Measurements from ENCODE around the gene ALOXE3. TPM values are rescaled to one million over a fixed set of nuclear protein-coding genes. Genes with fewer than 3 reads are reported as not detected.
A peak's percentile ranks its signal among the peaks of the same experiment; 100 is the strongest.

Gene ALOXE3
- total and polyA plus RNA-seq, 5 donors from 2014 or later = 0.15 to 0.51 (median 0.30) TPM; not detected in 1

DNA sequence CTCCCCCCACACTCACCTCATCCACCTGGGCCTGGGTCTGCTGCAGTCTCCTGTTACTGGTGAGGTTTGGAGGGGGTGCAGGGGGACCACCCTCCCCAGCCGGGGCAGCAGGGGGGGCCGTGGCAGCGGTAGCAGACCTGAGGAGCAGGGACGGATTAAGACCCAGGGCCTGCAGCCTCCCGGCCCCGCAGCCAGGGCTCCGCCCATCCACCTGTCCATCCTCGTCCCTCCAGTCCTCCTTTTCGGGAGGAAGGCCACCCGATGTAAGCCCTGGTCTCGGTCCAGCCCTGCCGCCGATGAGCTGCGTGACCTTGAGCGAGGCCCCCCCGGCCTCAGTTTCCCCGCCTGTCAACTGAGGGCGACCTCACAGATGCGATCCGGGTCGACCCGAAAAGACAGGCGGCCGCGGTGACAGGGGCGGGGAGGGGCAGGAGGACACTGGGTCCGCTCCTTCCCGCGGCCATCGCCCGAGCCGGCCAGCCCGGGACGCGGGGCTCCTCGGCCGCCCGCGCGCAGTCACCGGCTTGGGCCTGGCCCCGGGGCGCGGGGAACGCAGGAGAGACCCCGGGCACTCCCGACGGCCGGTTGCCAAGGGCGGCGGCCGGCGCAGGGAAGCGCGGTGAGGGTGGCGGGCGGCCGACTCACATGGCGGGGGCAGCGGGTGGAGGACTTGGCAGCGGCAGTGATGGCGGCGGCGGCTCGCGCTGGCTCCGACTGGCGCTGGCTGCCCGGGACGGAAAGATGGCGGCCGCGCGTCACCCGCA lies 44.1 kb upstream of the ALOXE3 start, which contains the start of gene VAMP2:
TSS of gene VAMP2 (minus strand) at position 716 of the 764 bp plus-strand sequence. CDS start at position 647, 69 bp downstream.
- H3K27me3 ChIP-seq (ENCODE audit: control insufficient read depth, insufficient read depth, low read length) = no peaks in the 10 kb centered on the region
- Mint-ChIP-seq H3K4me1 (peaks cover 0 to 70% (median 32%) of the 10 kb centered on the region in 4 donors), H3K4me3 (peak within 1 kb of the TSS; percentile 89 to 96 (median 94)), H3K27me3 (peaks cover 4% of the 10 kb centered on the region), H3K36me3 (peaks cover 25% of the 10 kb centered on the region), H3K9me3 (peaks cover 0 to 1% (median 0%) of the 10 kb centered on the region in 7 donors), H3K27ac (peak within 1 kb of the TSS; percentile 96 to 98 (median 97))
- peaks cover 68% of the 10 kb centered on the region for H3K4me1 ChIP-seq (ENCODE audit: control insufficient read depth, insufficient read depth, low read length, poor library complexity, severe bottlenecking)
- DNase-seq (peak; percentile 80 to 89 (median 86)), ATAC-seq (ENCODE audit: low read depth in 2 of 2) (peak; percentile 68 to 72)
- H3K9me3 ChIP-seq (ENCODE audit: control insufficient read depth in 2 of 2, low read length in 2 of 2) = no peaks in the 10 kb centered on the region
- H3K4me3 ChIP-seq (ENCODE audit: low read depth, low read length) = peak within 1 kb of the TSS; percentile 82
- peaks cover 22% of the 10 kb centered on the region for H3K36me3 ChIP-seq (ENCODE audit: control insufficient read depth, insufficient read depth, low read length)
- peak within 1 kb of the TSS; percentile 98 for H3K27ac ChIP-seq (ENCODE audit: insufficient read depth, low read length, poor library complexity, severe bottlenecking)

DNA sequence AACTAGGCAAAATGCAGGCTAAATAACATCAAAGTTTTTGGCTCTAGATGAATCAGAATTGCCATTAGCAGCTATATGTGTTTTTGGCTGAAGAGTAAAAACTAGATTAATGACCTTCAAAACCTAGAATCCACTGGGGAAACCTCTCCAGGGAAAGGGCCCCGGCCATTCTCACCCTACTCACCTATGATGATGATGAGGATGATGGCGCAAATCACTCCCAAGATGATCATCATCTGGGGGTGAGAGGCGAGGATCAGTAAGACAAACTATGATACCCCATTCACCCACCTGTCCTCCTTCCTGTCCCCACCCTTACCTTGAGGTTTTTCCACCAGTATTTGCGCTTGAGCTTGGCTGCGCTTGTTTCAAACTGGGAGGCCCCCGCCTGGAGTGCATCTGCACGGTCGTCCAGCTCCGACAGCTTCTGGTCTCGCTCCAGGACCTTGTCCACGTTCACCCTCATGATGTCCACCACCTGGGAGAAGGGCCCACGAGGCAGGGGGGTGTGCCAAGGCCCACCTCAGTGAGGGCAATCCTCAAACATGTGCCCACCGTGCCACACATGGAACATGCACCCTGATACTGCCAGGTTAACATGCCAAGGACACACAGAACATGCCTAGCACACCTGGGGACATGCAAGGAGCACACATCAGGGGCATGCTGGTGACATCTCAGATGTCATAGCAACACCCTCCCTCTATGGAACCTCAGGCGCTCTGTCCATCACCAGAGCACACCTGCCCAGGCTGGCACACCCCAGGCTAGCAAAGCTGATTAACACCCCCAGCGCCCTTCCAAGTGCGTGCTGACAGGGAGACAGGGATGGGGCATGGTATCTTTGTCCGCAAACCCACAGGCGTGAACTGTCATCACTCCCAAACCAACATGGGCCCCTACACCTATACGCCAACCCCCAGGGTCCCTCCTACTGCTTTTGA lies 43.2 kb upstream of the ALOXE3 start:
- Histone ChIP-seq H3K27me3 (ENCODE audit: control insufficient read depth, insufficient read depth, low read length) (no peaks in the 10 kb centered on the region), H3K4me3 (ENCODE audit: low read depth, low read length) (peak overlapping the region; percentile 82), H3K27ac (ENCODE audit: insufficient read depth, low read length, poor library complexity, severe bottlenecking) (peak overlapping the region; percentile 98), H3K9me3 (ENCODE audit: control insufficient read depth in 2 of 2, low read length in 2 of 2) (no peaks in the 10 kb centered on the region), H3K4me1 (ENCODE audit: control insufficient read depth, insufficient read depth, low read length, poor library complexity, severe bottlenecking) (peaks cover 75% of the 10 kb centered on the region), H3K36me3 (ENCODE audit: control insufficient read depth, insufficient read depth, low read length) (peaks cover 22% of the 10 kb centered on the region)
- Mint-ChIP-seq H3K27ac (peak overlapping the region; percentile 95 to 98 (median 96)), H3K36me3 (peaks cover 25% of the 10 kb centered on the region), H3K4me1 (peaks cover 0 to 68% (median 31%) of the 10 kb centered on the region in 4 donors), H3K9me3 (peaks cover 0 to 1% (median 0%) of the 10 kb centered on the region in 7 donors), H3K27me3 (peaks cover 4% of the 10 kb centered on the region), H3K4me3 (peak overlapping the region; percentile 89 to 96 (median 94))
- ATAC-seq (ENCODE audit: low read depth in 2 of 2) = no peak
- DNase-seq = peak in 1 of 3 donors; percentile 3

DNA sequence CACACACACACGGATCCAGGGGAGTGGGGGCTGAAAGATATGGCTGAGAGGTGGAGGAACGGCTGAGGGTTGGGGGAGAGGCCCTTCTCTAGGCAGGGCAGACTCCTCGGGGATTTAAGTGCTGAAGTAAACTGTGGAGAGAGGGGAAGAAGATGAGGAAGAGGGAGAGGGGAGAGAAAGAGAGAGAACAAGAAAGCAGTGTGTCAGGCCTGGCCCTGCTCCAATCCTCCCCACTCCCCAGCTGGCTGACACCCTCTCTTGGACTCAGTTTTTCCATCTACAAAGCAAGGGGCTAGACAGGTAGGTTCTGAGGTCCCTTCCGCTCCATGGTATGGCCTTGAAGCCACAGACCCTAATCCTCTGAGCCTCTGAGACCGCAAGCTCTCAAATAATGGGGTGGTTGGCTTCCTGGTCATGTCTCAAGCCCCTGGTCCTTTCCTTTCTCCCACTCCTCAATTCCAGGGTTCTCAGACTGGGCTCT lies 42.5 kb upstream of the ALOXE3 start:
- Histone ChIP-seq H3K36me3 (ENCODE audit: control insufficient read depth, insufficient read depth, low read length) (peaks cover 22% of the 10 kb centered on the region), H3K4me3 (ENCODE audit: low read depth, low read length) (peak overlapping the region; percentile 82), H3K27me3 (ENCODE audit: control insufficient read depth, insufficient read depth, low read length) (no peaks in the 10 kb centered on the region), H3K9me3 (ENCODE audit: control insufficient read depth in 2 of 2, low read length in 2 of 2) (no peaks in the 10 kb centered on the region), H3K27ac (ENCODE audit: insufficient read depth, low read length, poor library complexity, severe bottlenecking) (peak overlapping the region; percentile 98), H3K4me1 (ENCODE audit: control insufficient read depth, insufficient read depth, low read length, poor library complexity, severe bottlenecking) (peaks cover 77% of the 10 kb centered on the region)
- H3K27me3 Mint-ChIP-seq = peaks cover 4% of the 10 kb centered on the region
- H3K27ac Mint-ChIP-seq = peak overlapping the region; percentile 95 to 98 (median 96)
- peak overlapping the region; percentile 89 to 96 (median 94) for H3K4me3 Mint-ChIP-seq
- ATAC-seq (ENCODE audit: low read depth in 2 of 2) (no peak), DNase-seq (no peak)
- H3K4me1 Mint-ChIP-seq = peaks cover 0 to 65% (median 29%) of the 10 kb centered on the region in 4 donors
- H3K36me3 Mint-ChIP-seq = peaks cover 25% of the 10 kb centered on the region
- peaks cover 0 to 1% (median 0%) of the 10 kb centered on the region in 7 donors for H3K9me3 Mint-ChIP-seq

DNA sequence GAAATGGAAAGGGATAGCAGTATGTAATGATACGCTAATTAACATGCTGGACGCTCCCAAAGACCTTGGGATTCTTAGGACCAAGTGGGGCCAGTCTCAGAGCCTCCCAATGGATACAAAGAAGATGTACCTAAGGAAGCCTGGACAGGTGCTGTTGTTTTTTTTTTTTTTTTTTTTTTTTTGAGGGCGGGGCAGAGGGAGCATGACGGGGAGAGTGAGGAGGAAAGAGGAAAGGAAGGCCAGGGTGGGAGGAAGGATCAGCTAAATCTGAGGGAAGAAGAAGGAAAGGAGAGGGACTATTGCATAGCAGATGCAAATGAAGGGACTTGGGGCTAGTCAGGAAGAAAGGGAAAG lies 41.9 kb upstream of the ALOXE3 start:
- Mint-ChIP-seq H3K4me3 (peak overlapping the region; percentile 74 to 96 (median 90)), H3K9me3 (peaks cover 0 to 1% (median 0%) of the 10 kb centered on the region in 7 donors), H3K27me3 (peaks cover 4% of the 10 kb centered on the region), H3K4me1 (peaks cover 1 to 64% (median 33%) of the 10 kb centered on the region in 4 donors), H3K27ac (peak overlapping the region; percentile 85 to 98 (median 97)), H3K36me3 (peaks cover 25% of the 10 kb centered on the region)
- peaks cover 80% of the 10 kb centered on the region for H3K4me1 ChIP-seq (ENCODE audit: control insufficient read depth, insufficient read depth, low read length, poor library complexity, severe bottlenecking)
- ATAC-seq (ENCODE audit: low read depth in 2 of 2) (no peak), DNase-seq (no peak)
- H3K27ac ChIP-seq (ENCODE audit: insufficient read depth, low read length, poor library complexity, severe bottlenecking) = peak overlapping the region; percentile 98
- peaks cover 22% of the 10 kb centered on the region for H3K36me3 ChIP-seq (ENCODE audit: control insufficient read depth, insufficient read depth, low read length)
- no peaks in the 10 kb centered on the region for H3K27me3 ChIP-seq (ENCODE audit: control insufficient read depth, insufficient read depth, low read length)
- no peaks in the 10 kb centered on the region for H3K9me3 ChIP-seq (ENCODE audit: control insufficient read depth in 2 of 2, low read length in 2 of 2)
- no peak overlapping the region for H3K4me3 ChIP-seq (ENCODE audit: low read depth, low read length)

DNA sequence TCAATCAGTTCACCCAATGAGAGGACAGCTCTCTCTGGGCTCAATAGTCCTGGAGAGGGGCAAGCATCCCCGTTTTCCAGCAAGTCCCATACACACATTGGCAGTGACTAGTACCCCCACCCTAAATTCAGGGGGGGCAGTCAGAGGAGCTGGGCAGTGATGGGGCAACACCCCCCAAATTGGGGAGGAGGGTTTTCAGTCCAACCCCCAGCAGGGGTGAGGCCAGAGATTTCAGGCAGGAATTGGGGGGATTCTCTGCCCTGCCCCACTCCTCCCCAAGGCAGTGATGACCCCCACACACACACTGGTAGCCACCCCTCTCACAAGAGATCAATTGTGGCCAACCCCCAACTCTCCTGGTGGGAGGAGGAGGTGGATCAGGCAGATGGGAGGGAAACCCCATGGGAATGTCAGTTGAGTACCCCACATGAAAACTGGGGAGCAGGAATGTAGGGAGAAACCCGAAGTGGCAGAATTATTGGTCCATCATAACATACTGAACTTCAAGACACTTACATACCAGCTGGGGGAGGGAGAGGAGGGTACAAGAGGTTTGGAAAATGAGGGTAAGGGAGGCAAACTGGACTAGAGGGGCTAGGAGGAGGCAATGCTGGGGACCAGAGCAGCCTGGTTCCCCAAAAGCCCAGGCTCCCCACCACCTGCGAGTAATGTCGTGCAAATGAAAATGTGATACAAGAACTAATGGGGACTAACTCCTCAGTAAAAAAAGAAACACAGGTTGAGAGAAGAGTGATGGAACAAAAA lies 41.3 kb upstream of the ALOXE3 start:
- H3K9me3 Mint-ChIP-seq = peaks cover 0 to 1% (median 0%) of the 10 kb centered on the region in 7 donors
- H3K4me1 Mint-ChIP-seq = peaks cover 5 to 58% (median 33%) of the 10 kb centered on the region in 4 donors
- no peak for DNase-seq
- H3K27me3 Mint-ChIP-seq = peaks cover 3% of the 10 kb centered on the region
- peaks cover 80% of the 10 kb centered on the region for H3K4me1 ChIP-seq (ENCODE audit: control insufficient read depth, insufficient read depth, low read length, poor library complexity, severe bottlenecking)
- no peak for ATAC-seq (ENCODE audit: low read depth in 2 of 2)
- peak overlapping the region; percentile 74 to 96 (median 90) for H3K4me3 Mint-ChIP-seq
- peaks cover 22% of the 10 kb centered on the region for H3K36me3 ChIP-seq (ENCODE audit: control insufficient read depth, insufficient read depth, low read length)
- H3K27ac Mint-ChIP-seq = peak overlapping the region; percentile 60 to 98 (median 97)
- H3K36me3 Mint-ChIP-seq = peaks cover 25% of the 10 kb centered on the region
- no peak overlapping the region for H3K4me3 ChIP-seq (ENCODE audit: low read depth, low read length)
- no peaks in the 10 kb centered on the region for H3K9me3 ChIP-seq (ENCODE audit: control insufficient read depth in 2 of 2, low read length in 2 of 2)
- peak overlapping the region; percentile 98 for H3K27ac ChIP-seq (ENCODE audit: insufficient read depth, low read length, poor library complexity, severe bottlenecking)
- no peaks in the 10 kb centered on the region for H3K27me3 ChIP-seq (ENCODE audit: control insufficient read depth, insufficient read depth, low read length)

DNA sequence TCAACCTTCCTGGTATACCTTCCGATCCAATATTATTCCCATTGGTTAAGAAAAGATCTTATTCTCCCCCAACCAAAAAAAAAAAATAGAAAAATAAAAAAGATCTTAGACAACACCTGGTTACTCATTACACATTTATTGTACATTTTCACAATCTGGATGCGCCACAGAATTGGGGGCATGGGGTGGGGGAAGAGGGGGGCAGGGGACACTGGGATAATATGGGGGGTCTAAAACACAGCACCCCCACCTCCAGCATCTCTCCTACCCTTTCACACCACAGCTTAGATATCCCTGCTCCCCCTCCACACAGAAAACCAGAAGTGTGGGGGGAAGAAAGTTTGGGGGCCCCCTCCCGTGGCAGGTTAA lies 40.7 kb upstream of the ALOXE3 start:
- Histone ChIP-seq H3K9me3 (ENCODE audit: control insufficient read depth in 2 of 2, low read length in 2 of 2) (no peaks in the 10 kb centered on the region), H3K36me3 (ENCODE audit: control insufficient read depth, insufficient read depth, low read length) (peaks cover 22% of the 10 kb centered on the region), H3K27me3 (ENCODE audit: control insufficient read depth, insufficient read depth, low read length) (no peaks in the 10 kb centered on the region), H3K4me1 (ENCODE audit: control insufficient read depth, insufficient read depth, low read length, poor library complexity, severe bottlenecking) (peaks cover 80% of the 10 kb centered on the region), H3K27ac (ENCODE audit: insufficient read depth, low read length, poor library complexity, severe bottlenecking) (peak overlapping the region; percentile 98), H3K4me3 (ENCODE audit: low read depth, low read length) (no peak overlapping the region)
- peaks cover 0 to 1% (median 0%) of the 10 kb centered on the region in 7 donors for H3K9me3 Mint-ChIP-seq
- H3K4me3 Mint-ChIP-seq = peak overlapping the region; percentile 74 to 91 (median 81)
- no peak for ATAC-seq (ENCODE audit: low read depth in 2 of 2)
- H3K27me3 Mint-ChIP-seq = peaks cover 3% of the 10 kb centered on the region
- H3K27ac Mint-ChIP-seq = peak overlapping the region in 2 of 3 donors; percentile 82 to 97
- DNase-seq = no peak
- peaks cover 7 to 52% (median 36%) of the 10 kb centered on the region in 4 donors for H3K4me1 Mint-ChIP-seq
- peaks cover 25% of the 10 kb centered on the region for H3K36me3 Mint-ChIP-seq

Measured in CD4-positive, CD25-positive, alpha-beta regulatory T cell (primary cell).